ENCODE measurements around the gene CEACAM4.

DNA sequence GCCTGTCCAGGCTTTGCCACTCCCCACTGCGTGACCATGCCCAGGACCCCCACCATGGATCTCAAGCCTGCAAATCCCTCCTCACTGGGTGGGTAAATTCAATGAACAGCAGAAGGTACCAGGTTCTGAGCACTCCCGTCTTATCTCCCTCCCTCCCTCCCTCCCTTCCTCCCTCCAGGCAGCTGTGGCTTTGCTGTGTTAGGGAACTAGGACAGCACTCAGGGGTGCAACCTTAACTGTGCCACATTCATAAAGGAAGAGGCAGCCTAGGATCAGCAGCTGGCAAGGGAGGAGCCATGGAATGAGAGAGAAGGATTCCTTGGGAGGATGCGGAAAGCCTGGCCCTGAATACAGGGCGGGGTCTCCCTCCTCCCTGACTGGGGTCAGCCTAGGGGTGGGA, 5.6 kb downstream of the CEACAM4 start:
- TF ChIP-seq TAF1 (IDR thresholded peaks at IDR 0.05; ENCODE audit: borderline replicate concordance, low read depth, low read length) (no peak), POLR2A (IDR thresholded peaks at IDR 0.05; ENCODE audit: low read depth, low read length) (no peak), POLR2AphosphoS5 (IDR thresholded peaks at IDR 0.05; ENCODE audit: low read depth, low read length) (no peak)

Measured in GM12892 (cell line).